ENCODE results near the gene SMIM7. TPM values are rescaled to one million over a fixed set of nuclear protein-coding genes. Genes with fewer than 3 reads are reported as not detected.

Gene SMIM7
- total RNA-seq, 1 experiment from 2014 or later, result 77.6 TPM

GRCh38 chr19:16682539-16682938, 22.6 kb upstream of the SMIM7 start:
- no peaks in the 10 kb centered on the region for H3K27me3 ChIP-seq (ENCODE audit: insufficient read depth, low read length)
- H2BK5ac ChIP-seq (ENCODE audit: insufficient read length, low read length), result no peak overlapping the region
- WGBS (ENCODE audit: extremely low coverage, insufficient read length, low lambda C conversion rate), result no CpG with 5 or more reads among the region's 2 CpGs
- DNase-seq, result no peak
- H3K27ac Mint-ChIP-seq, result no peak overlapping the region; a peak in 1 of 7 replicates
- H3K23me2 ChIP-seq (ENCODE audit: insufficient read length, low read depth, low read length, poor library complexity, severe bottlenecking), result no peaks in the 10 kb centered on the region
- H3K79me2 ChIP-seq (ENCODE audit: insufficient read depth, low read length), result no peaks in the 10 kb centered on the region
- peaks cover 9 to 23% (median 16%) of the 10 kb centered on the region in 3 experiments; a peak in 6 of 7 replicates for H3K36me3 Mint-ChIP-seq (ENCODE audit: insufficient read depth in 1 of 3, low read depth in 3 of 3)
- H2BK120ac ChIP-seq (ENCODE audit: low read depth, low read length, poor library complexity, severe bottlenecking), result no peak overlapping the region
- no peak overlapping the region for H4K5ac ChIP-seq (ENCODE audit: insufficient read length, low read depth, low read length)
- no peaks in the 10 kb centered on the region for H3K79me1 ChIP-seq (ENCODE audit: insufficient read depth, low read depth, low read length, poor library complexity, severe bottlenecking)
- no peak overlapping the region for H2AK5ac ChIP-seq (ENCODE audit: insufficient read length, low read length)
- TF ChIP-seq, protein P1, sequence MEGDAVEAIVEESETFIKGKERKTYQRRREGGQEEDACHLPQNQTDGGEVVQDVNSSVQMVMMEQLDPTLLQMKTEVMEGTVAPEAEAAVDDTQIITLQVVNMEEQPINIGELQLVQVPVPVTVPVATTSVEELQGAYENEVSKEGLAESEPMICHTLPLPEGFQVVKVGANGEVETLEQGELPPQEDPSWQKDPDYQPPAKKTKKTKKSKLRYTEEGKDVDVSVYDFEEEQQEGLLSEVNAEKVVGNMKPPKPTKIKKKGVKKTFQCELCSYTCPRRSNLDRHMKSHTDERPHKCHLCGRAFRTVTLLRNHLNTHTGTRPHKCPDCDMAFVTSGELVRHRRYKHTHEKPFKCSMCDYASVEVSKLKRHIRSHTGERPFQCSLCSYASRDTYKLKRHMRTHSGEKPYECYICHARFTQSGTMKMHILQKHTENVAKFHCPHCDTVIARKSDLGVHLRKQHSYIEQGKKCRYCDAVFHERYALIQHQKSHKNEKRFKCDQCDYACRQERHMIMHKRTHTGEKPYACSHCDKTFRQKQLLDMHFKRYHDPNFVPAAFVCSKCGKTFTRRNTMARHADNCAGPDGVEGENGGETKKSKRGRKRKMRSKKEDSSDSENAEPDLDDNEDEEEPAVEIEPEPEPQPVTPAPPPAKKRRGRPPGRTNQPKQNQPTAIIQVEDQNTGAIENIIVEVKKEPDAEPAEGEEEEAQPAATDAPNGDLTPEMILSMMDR (conservative IDR thresholded peaks at IDR 0.05), result no peak
- H4K20me1 ChIP-seq (ENCODE audit: control insufficient read depth, insufficient read depth, insufficient read length), result no peaks in the 10 kb centered on the region
- no peak overlapping the region for H4K91ac ChIP-seq (ENCODE audit: insufficient read length, low read depth, low read length)
- H3K4me3 Mint-ChIP-seq, result no peak overlapping the region
- H3K9me3 ChIP-seq (ENCODE audit: control insufficient read depth, low read depth, low read length), result no peaks in the 10 kb centered on the region
- H3K23ac ChIP-seq (ENCODE audit: insufficient read length, low read depth, low read length), result no peak overlapping the region
- no peak overlapping the region for H2BK15ac ChIP-seq (ENCODE audit: low read depth, low read length)
- H3K9ac ChIP-seq (ENCODE audit: extremely low read depth, insufficient read length, low read length), result no peak overlapping the region
- H3K27me3 Mint-ChIP-seq (ENCODE audit: low read depth), result no peaks in the 10 kb centered on the region
- no peak overlapping the region for H3K4ac ChIP-seq (ENCODE audit: low read depth, low read length)
- no peak overlapping the region for H2BK12ac ChIP-seq (ENCODE audit: insufficient read length, low read depth, low read length)
- no peaks in the 10 kb centered on the region for H3K9me3 Mint-ChIP-seq
- H4K8ac ChIP-seq (replicated peaks; ENCODE audit: insufficient read length, low read depth, low read length), result no peak overlapping the region
- H3K4me1 ChIP-seq (ENCODE audit: insufficient read depth, low read length), result no peaks in the 10 kb centered on the region
- no peak overlapping the region for H3K14ac ChIP-seq (ENCODE audit: insufficient read depth, low read length)
- no peak overlapping the region for H3K4me2 ChIP-seq (ENCODE audit: insufficient read depth, insufficient read length, low read length)
- H2BK20ac ChIP-seq (ENCODE audit: low read depth, low read length, poor library complexity, severe bottlenecking), result no peak overlapping the region
- H2AFZ ChIP-seq (ENCODE audit: low read length), result no peak overlapping the region
- no peak overlapping the region for H3K18ac ChIP-seq (ENCODE audit: insufficient read length, low read depth, low read length)
- no peak overlapping the region for H3T11ph ChIP-seq (ENCODE audit: low read length)
- H3K56ac ChIP-seq (ENCODE audit: insufficient read length, low read depth, low read length), result no peak overlapping the region
- no peaks in the 10 kb centered on the region for H3K4me1 Mint-ChIP-seq
- no peak overlapping the region for H3K27ac ChIP-seq (ENCODE audit: insufficient read length, low read depth, low read length)

Measured in H9 (cell line).